Nephron progenitor cell (in vitro differentiated cells): ENCODE measurements around the gene TYRP1.

Source experiments
- DNase-seq: peaks from one replicate; pipeline ENCODE4 v3.0.0; 2021
- H3K27ac Mint-ChIP-seq: 2 replicates; pipeline ENCODE4 v1.8.0; 2021; ENCODE audit warnings: mild to moderate bottlenecking, moderate library complexity, mixed read lengths
- H3K27me3 Mint-ChIP-seq: 2 replicates; pipeline ENCODE4 v1.8.0; 2021; ENCODE audit warnings: mild to moderate bottlenecking, low read depth, mixed read lengths; ENCODE audit not compliant: poor library complexity
- H3K36me3 Mint-ChIP-seq: 2 replicates; pipeline ENCODE4 v1.8.0; 2021; ENCODE audit warnings: low read depth, mixed read lengths
- H3K4me1 Mint-ChIP-seq: 2 replicates; pipeline ENCODE4 v1.8.0; 2021; ENCODE audit warnings: mixed read lengths
- H3K4me3 Mint-ChIP-seq: 2 replicates; pipeline ENCODE4 v1.8.0; 2021; ENCODE audit warnings: mild to moderate bottlenecking, moderate library complexity, mixed read lengths
- H3K9me3 Mint-ChIP-seq: 2 replicates; pipeline ENCODE4 v1.8.0; 2021; ENCODE audit warnings: mild to moderate bottlenecking, moderate library complexity, mixed read lengths
- CTCF ChIP-seq: fragments of 200-600 bp; sonication (generic); IDR thresholded peaks from 2 replicates; pipeline ENCODE4 v1.5.0; 2021; ENCODE audit warnings: antibody characterized with exemption

TYRP1 gene

GRCh38 chr9:12684974-12685373 lies 8.2 kb upstream of the TYRP1 start:
- peaks cover 6% of the 10 kb centered on the region for H3K27me3 Mint-ChIP-seq
- H3K36me3 Mint-ChIP-seq, result no peaks in the 10 kb centered on the region
- no peak for DNase-seq
- TF ChIP-seq CTCF, result no peak
- H3K4me3 Mint-ChIP-seq, result no peak overlapping the region
- no peak overlapping the region for H3K27ac Mint-ChIP-seq
- H3K9me3 Mint-ChIP-seq, result no peaks in the 10 kb centered on the region
- no peaks in the 10 kb centered on the region for H3K4me1 Mint-ChIP-seq

- Mint-ChIP-seq H3K27ac (no peak overlapping the region), H3K4me1 (no peaks in the 10 kb centered on the region), H3K36me3 (no peaks in the 10 kb centered on the region), H3K4me3 (no peak overlapping the region), H3K27me3 (peaks cover 3% of the 10 kb centered on the region), H3K9me3 (no peaks in the 10 kb centered on the region)
- DNase-seq, result no peak
- no peak for TF ChIP-seq CTCF
These were observed 4.0 kb upstream of the TYRP1 start for GRCh38 chr9:12689233-12689632.

GRCh38 chr9:12694013-12694412 lies 828 bp downstream of the TYRP1 start:
- no peak for DNase-seq
- H3K27me3 Mint-ChIP-seq, result no peaks in the 10 kb centered on the region
- H3K9me3 Mint-ChIP-seq, result no peaks in the 10 kb centered on the region
- no peak overlapping the region for H3K4me3 Mint-ChIP-seq
- H3K27ac Mint-ChIP-seq, result no peak overlapping the region
- H3K36me3 Mint-ChIP-seq, result no peaks in the 10 kb centered on the region
- peaks cover 16% of the 10 kb centered on the region for H3K4me1 Mint-ChIP-seq
- TF ChIP-seq CTCF, result no peak

- H3K36me3 Mint-ChIP-seq, result no peaks in the 10 kb centered on the region
- no peak overlapping the region for H3K4me3 Mint-ChIP-seq
- H3K9me3 Mint-ChIP-seq, result no peaks in the 10 kb centered on the region
- no peak for TF ChIP-seq CTCF
- H3K27ac Mint-ChIP-seq, result no peak overlapping the region
- H3K27me3 Mint-ChIP-seq, result no peaks in the 10 kb centered on the region
- no peak for DNase-seq
- H3K4me1 Mint-ChIP-seq, result peaks cover 16% of the 10 kb centered on the region
These were observed 2.3 kb downstream of the TYRP1 start for GRCh38 chr9:12695474-12695873.

- no peaks in the 10 kb centered on the region for H3K36me3 Mint-ChIP-seq
- H3K9me3 Mint-ChIP-seq, result no peaks in the 10 kb centered on the region
- no peak overlapping the region for H3K4me3 Mint-ChIP-seq
- no peak for TF ChIP-seq CTCF
- DNase-seq, result no peak
- H3K27ac Mint-ChIP-seq, result no peak overlapping the region
- peaks cover 16% of the 10 kb centered on the region for H3K4me1 Mint-ChIP-seq
- no peaks in the 10 kb centered on the region for H3K27me3 Mint-ChIP-seq
These were observed 3.9 kb downstream of the TYRP1 start for GRCh38 chr9:12696931-12697622.

- Mint-ChIP-seq H3K27ac (no peak overlapping the region), H3K4me3 (no peak overlapping the region), H3K36me3 (no peaks in the 10 kb centered on the region), H3K27me3 (no peaks in the 10 kb centered on the region), H3K9me3 (no peaks in the 10 kb centered on the region), H3K4me1 (peaks cover 16% of the 10 kb centered on the region)
- DNase-seq, result no peak
- TF ChIP-seq CTCF, result no peak
These were observed 4.5 kb downstream of the TYRP1 start for GRCh38 chr9:12697719-12698118.
